ENCODE results near the gene TBC1D30. TPM values are rescaled to one million over a fixed set of nuclear protein-coding genes. Genes with fewer than 3 reads are reported as not detected.

Gene TBC1D30
- total and polyA plus RNA-seq, 9 of the 15 experiments (the other 6 are each of a cell fraction or from before 2014, with no cell fraction given) = 0.07 to 0.55 (median 0.20) TPM; not detected in 1

- TF ChIP-seq NFE2 (IDR thresholded peaks at IDR 0.05; ENCODE audit: low read depth) (peak; percentile 96), C11orf30 (IDR thresholded peaks at IDR 0.05; ENCODE audit: low read depth) (peak; percentile 78), ZKSCAN1 (IDR thresholded peaks at IDR 0.05; ENCODE audit: low read depth, low read length) (no peak), NCOR1 (IDR thresholded peaks at IDR 0.05) (no peak), BRCA1 (IDR thresholded peaks at IDR 0.05) (no peak), BRCA1 (CRISPR knock-in tag; IDR thresholded peaks at IDR 0.05) (no peak), CREM (IDR thresholded peaks at IDR 0.05; ENCODE audit: low read depth) (0 out of 2 replicates have a peak, but pooled peaks have one; percentile 13), FOXJ2 (tag; IDR thresholded peaks at IDR 0.05) (0 out of 2 replicates have a peak, but pooled peaks have one; percentile 39), NFXL1 (CRISPR knock-in tag; IDR thresholded peaks at IDR 0.05) (no peak)
- TF ChIP-seq, protein P1, sequence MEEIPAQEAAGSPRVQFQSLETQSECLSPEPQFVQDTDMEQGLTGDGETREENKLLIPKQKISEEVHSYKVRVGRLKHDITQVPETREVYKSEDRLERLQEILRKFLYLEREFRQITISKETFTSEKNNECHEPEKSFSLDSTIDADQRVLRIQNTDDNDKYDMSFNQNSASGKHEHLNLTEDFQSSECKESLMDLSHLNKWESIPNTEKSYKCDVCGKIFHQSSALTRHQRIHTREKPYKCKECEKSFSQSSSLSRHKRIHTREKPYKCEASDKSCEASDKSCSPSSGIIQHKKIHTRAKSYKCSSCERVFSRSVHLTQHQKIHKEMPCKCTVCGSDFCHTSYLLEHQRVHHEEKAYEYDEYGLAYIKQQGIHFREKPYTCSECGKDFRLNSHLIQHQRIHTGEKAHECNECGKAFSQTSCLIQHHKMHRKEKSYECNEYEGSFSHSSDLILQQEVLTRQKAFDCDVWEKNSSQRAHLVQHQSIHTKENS (CRISPR knock-in tag; IDR thresholded peaks at IDR 0.05) = no peak
Measured at GRCh38 chr12:64796205-64796845, 28.1 kb upstream of the TBC1D30 start (continued).

GRCh38 chr12:64797156-64797555 lies 27.3 kb upstream of the TBC1D30 start:
- H3K9me1 ChIP-seq (ENCODE audit: control insufficient read depth, insufficient read depth, low read length) = no peaks in the 10 kb centered on the region
- H3K27me3 ChIP-seq (ENCODE audit: control insufficient read depth in 2 of 2, insufficient read depth in 2 of 2, low read length in 2 of 2) = peaks cover 5 to 13% of the 10 kb centered on the region in 2 experiments; a peak in 3 of 5 replicates
- in situ Hi-C loops (cut with MboI) = loop anchor here (10.0 kb wide), 1 partner anchor 252 kb away; no protein-coding TSS in a partner anchor
- DNase-seq (ENCODE audit: extremely low read depth in 1 of 4, low spot score in 3 of 4) (no peak), ATAC-seq (no peak), FAIRE-seq (no peak)
- no peak overlapping the region for H2AFZ ChIP-seq (ENCODE audit: low read depth, low read length)
- no peaks in the 10 kb centered on the region for H3K9me3 ChIP-seq (replicated peaks; ENCODE audit: control insufficient read depth, insufficient read depth, low read depth, low read length)
- ChIA-PET POLR2A (interaction anchor here (0.6 kb wide), 1 partner anchor 13 kb away, joined by 3 read pairs; no protein-coding TSS in a partner anchor), CTCF (ENCODE audit: low intra/inter-chr PET ratio) (interaction anchor here (0.6 to 1.3 kb wide), 2 partner anchors 29 to 486 kb away, joined by 3 read pairs; no protein-coding TSS in a partner anchor)
- BruUV-seq (replicated peaks) = no TSS peak
- no peak overlapping the region for H3K9ac ChIP-seq (ENCODE audit: insufficient read depth in 1 of 2, low read depth in 2 of 2, low read length in 2 of 2)
- no peaks in the 10 kb centered on the region for H4K20me1 ChIP-seq (replicated peaks; ENCODE audit: control insufficient read depth, insufficient read depth, low read length)
- 0% methylated on average over 1 of the region's 1 CpG for WGBS (ENCODE audit: insufficient coverage, low coverage, missing lambda C conversion rate)
- H3K4me1 ChIP-seq (replicated peaks in 1 of 2; ENCODE audit: control insufficient read depth in 2 of 2, insufficient read depth in 2 of 2, low read length in 2 of 2) = no peaks in the 10 kb centered on the region
- H3K4me3 ChIP-seq = no peak overlapping the region
- H3K79me2 ChIP-seq (ENCODE audit: control insufficient read depth, insufficient read depth, low read length) = no peaks in the 10 kb centered on the region
- intact Hi-C loops (cut with micrococcal nuclease) = loop anchor here (2.0 kb wide), 1 partner anchor 248 kb away; no protein-coding TSS in a partner anchor
- H3K36me3 ChIP-seq (ENCODE audit: control insufficient read depth, insufficient read depth, low read length) = no peaks in the 10 kb centered on the region
- H3K27ac ChIP-seq (ENCODE audit: extremely low read depth, low read depth, low read length) = no peak overlapping the region
- no peak overlapping the region for H3K4me2 ChIP-seq (ENCODE audit: insufficient read depth, low read length)
- no peak for TF ChIP-seq SRF (CRISPR knock-in tag; IDR thresholded peaks at IDR 0.05)
- no peak for TF ChIP-seq HCFC1 (IDR thresholded peaks at IDR 0.05; ENCODE audit: low read depth, low read length)
- TF ChIP-seq MTF1 (CRISPR knock-in tag; IDR thresholded peaks at IDR 0.05; ENCODE audit: borderline replicate concordance) = no peak
- TF ChIP-seq ZNF586 (CRISPR knock-in tag; conservative IDR thresholded peaks at IDR 0.05) = no peak
- no peak for TF ChIP-seq YY1 (IDR thresholded peaks at IDR 0.05; ENCODE audit: borderline replicate concordance in 1 of 3, control insufficient read depth in 1 of 3, extremely low read depth in 1 of 3, insufficient read depth in 3 of 3, insufficient read length in 1 of 3, insufficient replicate concordance in 2 of 3, low read depth in 1 of 3, low read length in 2 of 3)
- TF ChIP-seq NCOA1 (IDR thresholded peaks at IDR 0.05; ENCODE audit: low read depth) = no peak
- TF ChIP-seq MTA3 (IDR thresholded peaks at IDR 0.05; ENCODE audit: borderline replicate concordance) = no peak
- no peak for TF ChIP-seq MLLT1 (IDR thresholded peaks at IDR 0.05)
- no peak for TF ChIP-seq CTBP1 (IDR thresholded peaks at IDR 0.05; ENCODE audit: borderline replicate concordance)
- TF ChIP-seq SMAD2 (IDR thresholded peaks at IDR 0.05; ENCODE audit: low read depth, low read length) = no peak
- no peak for TF ChIP-seq KAT7 (CRISPR knock-in tag; IDR thresholded peaks at IDR 0.05; ENCODE audit: borderline replicate concordance)
